ENCODE results near the gene C9.
A peak's percentile ranks its signal among the peaks of the same experiment; 100 is the strongest.
"Not testable (repeated sequence)": the region's sequence is repeated elsewhere in the genome, so short reads cannot be mapped to it uniquely, and the experiment has no call there.

The C9 gene

DNA sequence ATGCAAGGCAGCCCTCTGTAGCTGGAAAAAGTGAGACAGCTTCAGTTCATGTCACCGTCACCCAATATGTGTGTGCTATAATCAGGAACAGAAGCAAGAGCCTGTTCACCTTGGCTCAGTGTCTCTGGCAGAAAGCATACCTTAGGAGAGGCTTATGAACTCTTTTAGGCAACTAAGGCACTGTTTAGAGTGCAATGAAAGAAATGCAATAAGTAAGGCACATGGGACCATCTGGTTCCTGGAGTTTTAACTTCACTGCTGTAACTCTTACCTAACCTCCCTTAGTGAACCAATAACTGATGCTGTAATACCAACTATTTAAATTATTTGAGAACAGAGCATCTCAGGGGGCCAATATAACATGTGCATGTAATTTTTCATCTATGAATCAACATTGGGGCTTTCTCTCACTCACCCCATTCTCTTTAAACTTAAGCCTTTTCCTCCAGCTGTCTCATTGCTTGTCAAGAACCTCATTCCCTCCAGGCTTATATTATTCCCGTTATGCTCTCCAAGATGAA, 32.4 kb downstream of the C9 start:
- no peak for DNase-seq (ENCODE audit: low read depth in 1 of 2, low spot score in 1 of 2)

DNA sequence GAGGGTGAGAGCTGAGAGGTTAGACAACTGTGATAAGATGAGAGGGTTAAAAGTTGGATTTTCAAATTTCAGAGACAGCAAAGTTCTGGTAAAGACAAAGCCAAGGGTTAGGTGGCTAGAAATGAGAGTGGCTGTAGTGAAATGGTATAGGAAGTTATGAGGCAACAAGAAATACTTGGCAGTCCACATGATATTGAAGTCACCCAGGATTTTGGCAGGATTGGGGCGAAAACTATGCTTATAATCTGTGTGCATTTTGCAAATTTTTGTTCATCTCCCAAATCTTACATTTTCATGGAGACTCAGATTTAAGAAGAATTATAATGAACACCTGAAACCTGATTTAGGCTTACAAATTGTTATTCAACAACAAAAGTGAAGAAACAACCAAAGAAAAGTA, 35.6 kb downstream of the C9 start:
- DNase-seq (ENCODE audit: low read depth in 1 of 2, low spot score in 1 of 2), result no peak

DNA sequence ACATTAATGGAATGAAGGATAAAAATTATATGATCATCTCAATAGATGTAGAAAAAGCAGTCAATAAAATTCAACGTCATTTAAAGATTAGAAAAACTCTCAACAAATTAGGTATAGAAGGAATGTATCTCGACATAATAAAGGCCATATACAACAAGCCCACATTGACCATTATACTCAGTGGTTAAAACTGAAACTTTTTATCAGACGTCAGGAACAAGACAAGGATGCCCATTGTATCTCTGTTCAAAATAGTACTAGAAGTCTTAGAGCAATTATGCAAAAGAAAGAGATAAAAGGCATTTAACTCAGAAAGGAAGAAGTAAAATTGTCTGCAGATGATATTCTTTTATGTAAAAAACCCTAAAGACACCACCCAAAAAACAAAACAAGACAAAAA, 40.8 kb downstream of the C9 start:
- DNase-seq (ENCODE audit: low read depth in 1 of 2, low spot score in 1 of 2), result no peak

DNA sequence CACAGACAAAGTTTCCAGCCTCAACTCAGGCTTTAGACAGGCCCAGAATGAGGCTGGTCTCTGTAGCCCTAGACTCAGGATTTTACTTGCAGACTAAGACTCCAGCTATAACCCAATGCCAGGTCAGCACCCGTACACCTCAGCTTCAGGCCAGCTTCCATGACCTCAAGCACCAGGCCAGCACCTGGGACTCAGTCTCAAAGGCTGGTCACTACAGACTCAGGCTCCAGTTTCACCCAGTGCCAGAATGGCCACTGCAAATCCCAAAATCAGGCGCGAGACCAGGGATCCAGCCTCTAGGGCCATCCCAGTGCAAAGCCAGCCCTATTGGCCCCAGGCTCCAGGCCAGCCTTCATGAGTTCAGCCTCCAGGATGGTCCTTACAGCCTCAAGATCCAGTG, 44.9 kb downstream of the C9 start:
- DNase-seq (ENCODE audit: low read depth in 1 of 2, low spot score in 1 of 2), result no peak

DNA sequence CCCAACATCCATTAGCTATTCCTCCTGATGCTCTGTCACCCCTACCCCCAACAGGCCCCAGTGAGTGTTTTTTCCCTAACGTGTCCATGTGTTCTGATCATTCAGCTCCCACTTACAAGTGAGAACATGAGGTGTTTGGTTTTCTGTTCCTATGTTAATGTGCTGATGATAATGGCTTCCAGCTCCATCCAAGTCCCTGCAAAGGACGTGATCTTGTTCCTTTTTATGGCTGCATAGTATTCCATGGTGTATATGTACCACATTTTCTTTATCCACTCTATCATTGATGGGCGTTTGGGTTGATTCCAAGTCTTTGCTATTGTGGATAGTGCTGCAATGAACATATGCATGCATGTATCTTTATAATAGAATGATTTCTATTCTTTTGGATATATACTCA, 47.8 kb downstream of the C9 start:
- DNase-seq (ENCODE audit: low read depth in 1 of 2, low spot score in 1 of 2), result not testable (repeated sequence)

DNA sequence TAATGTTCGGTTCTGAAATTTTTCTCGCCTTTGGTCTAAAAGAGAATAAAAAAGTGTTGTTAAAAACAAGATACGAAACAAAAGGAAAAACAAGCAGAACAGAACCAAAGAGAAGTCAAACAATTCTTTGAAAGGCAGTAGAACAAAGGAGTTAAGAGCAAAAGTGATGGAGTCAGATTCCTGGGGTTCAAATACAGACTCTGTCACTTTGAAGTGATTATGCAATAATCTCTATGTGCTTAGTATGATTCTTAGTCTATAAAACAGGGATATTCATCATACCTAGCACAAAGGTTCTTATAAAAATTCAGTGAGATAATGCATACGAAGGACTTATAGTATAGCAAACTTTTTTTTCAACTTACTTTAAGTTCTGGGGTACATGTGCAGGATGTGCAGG, 48.3 kb downstream of the C9 start:
- no peak for DNase-seq (ENCODE audit: low read depth in 1 of 2, low spot score in 1 of 2)

DNA sequence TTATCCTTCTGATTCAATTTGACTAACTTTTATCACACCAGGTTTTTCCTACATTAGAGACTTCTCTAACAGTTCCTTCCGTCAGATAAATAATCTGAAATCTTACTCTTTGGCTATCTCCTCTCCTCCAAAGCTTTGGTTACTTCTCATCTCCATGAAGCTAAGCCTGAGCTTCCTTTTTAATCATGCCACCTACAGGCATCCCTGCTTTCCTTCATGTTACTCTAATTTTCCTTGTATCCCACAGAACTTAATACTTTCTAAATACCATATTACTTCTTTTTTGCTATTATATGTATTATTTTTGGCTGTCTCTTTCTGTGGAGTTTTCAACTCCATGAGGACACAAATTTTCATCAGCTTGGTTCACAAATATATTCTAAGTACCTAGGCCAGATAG, 49.7 kb downstream of the C9 start:
- DNase-seq (ENCODE audit: low read depth in 1 of 2, low spot score in 1 of 2), result no peak

DNA sequence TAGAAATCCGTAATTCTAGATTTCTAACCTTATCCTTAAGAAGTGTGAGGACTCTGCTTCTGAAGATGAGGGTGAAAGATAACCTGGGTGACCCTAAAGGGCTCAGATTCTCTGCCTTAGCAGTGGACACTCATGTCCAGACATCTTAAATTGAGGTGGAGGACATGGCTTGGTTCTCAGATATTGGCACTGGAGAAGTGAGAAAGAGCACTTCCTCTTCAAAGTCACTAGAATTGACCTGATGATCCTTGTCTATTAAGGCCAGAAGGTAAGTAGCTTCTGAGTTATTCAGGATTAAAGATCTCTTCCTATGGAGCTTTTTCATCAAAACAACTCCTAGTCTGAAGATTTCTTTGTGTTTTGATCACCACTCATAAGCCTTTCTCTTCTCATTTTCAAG, 54.8 kb downstream of the C9 start:
- DNase-seq (ENCODE audit: low read depth in 1 of 2, low spot score in 1 of 2), result no peak

DNA sequence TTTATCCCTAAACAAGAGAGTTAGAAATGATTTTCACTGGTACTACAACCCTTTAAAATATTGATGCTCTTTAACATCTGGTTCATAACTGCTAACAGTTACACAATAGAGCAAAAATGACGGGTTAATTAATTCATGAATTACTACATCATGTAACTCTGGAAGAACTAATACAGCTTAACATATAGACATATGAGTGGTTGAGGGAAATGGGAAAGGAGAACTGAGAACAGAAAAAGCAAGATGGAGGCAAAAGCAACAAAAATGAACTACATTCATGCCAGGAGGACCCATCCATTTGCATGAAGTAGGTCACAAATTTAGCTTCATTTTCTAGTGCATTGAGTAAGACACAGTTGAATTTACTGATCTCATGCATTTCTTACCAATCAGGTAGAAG, 61.8 kb downstream of the C9 start:
- DNase-seq (ENCODE audit: low read depth in 1 of 2, low spot score in 1 of 2), result no peak

DNA sequence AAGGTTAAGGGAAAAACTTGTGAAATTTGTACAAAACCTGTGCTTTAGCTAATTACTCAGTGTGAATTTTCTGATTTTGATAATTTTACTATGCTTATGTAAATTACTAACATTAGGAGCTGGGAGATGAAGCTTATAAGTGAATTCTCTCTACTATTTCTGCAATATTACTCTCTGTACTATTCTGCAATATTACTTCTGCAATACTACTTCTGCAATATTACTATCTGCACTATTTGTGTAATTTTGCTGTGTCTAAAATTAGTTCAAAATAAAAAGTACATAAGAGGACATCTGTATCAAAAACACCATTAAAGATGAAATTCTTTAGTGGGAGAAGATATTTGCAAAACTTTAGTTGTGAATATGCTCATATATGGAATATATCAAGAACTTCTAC, 62.9 kb downstream of the C9 start:
- DNase-seq (ENCODE audit: low read depth in 1 of 2, low spot score in 1 of 2), result no peak

DNA sequence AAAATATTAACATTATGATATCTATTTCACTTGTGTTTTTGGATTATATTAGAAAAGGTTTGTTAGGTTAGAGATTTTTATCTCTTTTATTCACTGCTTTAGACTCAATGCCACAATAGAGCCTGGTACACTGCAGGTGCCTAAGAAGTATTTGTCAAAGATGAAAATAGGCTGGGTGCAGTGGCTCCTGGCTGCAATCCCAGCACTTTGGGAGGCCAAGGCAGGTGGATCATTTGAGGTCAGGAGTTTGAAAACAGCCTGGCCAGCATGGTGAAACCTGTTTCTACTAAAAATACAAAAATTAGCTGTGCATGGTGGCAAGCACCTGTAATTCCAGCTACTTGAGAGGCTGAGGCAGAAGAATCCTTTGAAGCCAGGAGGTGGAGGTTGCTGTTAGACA, 64.3 kb downstream of the C9 start:
- DNase-seq (ENCODE audit: low read depth in 1 of 2, low spot score in 1 of 2), result no peak

DNA sequence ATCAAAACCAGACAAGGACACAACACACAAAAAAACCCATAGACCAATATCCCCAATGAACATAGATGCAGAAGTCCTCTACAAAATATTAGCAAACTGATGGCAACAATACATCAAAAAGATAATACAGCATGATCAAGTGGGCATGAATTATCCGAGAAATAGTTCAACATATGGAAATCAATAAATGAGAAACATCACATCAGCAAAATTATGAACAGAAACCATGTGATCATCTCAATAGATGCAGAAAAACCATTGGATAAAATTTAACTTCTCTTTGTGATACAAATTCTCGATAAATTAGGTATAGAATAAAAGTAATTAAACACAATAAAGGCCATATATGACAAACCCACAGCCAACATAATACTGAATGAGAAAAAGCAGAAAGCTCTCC, 69.6 kb downstream of the C9 start:
- DNase-seq (ENCODE audit: low read depth in 1 of 2, low spot score in 1 of 2), result no peak

DNA sequence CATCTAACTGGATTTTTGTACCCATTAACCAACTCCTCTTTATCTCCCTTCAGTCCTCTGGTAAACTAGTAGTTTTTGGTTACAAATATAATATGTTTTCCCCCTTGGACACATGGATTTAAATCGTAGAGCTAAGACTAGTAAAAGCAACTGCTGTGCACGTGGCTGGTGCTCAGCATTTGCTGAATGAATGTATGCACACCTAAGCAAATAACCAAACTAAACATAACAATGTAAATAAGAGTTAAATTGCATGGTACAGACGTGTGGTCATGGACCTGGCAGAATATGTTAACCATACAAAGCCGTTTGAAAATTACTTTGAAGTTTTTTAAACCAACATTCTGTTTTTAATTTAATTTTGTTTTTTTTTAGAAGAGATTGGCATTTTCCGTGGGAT, 79.7 kb downstream of the C9 start:
- no peak for DNase-seq (ENCODE audit: low read depth in 1 of 2, low spot score in 1 of 2)

DNA sequence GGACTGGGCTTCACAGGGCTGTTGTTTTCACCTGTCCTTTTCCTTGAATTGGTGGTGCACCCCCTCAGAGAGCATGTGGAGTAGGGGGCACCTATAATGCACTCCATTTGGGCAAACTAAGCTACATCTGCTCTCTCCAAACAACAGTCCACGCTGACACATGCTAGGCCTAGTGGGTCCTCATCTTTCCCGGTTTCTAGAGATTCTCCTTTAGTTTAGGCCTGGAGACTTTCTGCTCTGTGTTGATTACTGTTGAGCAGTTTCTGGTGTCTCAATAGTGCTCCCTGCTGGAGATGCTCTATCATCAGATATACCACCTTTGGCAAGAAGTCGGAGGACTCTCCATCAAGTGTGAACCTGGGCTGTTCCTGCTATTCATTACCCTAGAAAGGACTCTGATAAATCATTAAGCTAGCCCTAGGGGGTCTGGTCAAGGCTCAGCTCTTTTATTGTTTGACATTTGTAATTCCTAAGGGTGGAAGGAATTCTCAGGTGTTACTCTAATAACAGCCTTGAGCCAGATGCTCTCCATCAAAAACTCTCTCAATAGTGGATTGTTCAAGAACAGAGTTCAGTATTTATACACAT, 81.0 kb downstream of the C9 start:
- peak; percentile 8 to 72 for DNase-seq (ENCODE audit: low read depth in 1 of 2, low spot score in 1 of 2)

DNA sequence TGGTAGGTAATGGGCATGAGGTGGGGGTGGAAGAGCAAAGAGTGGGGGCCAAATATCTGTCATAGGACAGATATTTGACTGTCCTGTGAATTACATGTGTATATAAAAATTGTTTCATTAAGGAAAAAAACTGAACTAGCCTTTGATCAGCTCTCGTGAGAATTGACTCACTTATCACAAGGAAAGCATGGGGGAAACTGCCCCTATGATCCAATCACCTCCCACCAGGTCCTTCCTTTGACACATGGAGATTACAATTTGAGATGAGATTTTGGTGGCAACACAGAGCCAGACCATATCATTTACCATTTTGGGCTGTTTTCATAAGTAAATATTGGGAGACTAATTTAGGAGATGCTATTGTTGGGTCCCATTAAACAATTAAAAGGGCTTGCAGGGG, 81.7 kb downstream of the C9 start:
- DNase-seq (ENCODE audit: low read depth in 1 of 2, low spot score in 1 of 2), result no peak

DNA sequence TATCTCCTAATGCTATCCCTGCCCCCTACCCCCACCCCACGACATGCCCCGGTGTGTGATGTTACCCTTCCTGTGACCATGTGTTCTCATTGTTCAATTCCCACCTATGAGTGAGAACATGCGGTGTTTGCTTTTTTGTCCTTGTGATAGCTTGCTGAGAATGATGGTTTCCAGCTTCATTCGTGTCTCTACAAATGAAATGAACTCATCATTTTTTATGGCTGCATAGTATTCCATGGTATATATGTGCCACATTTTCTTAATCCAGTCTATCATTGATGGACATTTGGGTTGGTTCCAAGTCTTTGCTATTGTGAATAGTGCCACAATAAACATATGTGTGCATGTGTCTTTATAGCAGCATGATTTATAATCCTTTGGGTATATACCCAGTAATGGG, 88.4 kb downstream of the C9 start:
- not testable (repeated sequence) for DNase-seq (ENCODE audit: low read depth in 1 of 2, low spot score in 1 of 2)

DNA sequence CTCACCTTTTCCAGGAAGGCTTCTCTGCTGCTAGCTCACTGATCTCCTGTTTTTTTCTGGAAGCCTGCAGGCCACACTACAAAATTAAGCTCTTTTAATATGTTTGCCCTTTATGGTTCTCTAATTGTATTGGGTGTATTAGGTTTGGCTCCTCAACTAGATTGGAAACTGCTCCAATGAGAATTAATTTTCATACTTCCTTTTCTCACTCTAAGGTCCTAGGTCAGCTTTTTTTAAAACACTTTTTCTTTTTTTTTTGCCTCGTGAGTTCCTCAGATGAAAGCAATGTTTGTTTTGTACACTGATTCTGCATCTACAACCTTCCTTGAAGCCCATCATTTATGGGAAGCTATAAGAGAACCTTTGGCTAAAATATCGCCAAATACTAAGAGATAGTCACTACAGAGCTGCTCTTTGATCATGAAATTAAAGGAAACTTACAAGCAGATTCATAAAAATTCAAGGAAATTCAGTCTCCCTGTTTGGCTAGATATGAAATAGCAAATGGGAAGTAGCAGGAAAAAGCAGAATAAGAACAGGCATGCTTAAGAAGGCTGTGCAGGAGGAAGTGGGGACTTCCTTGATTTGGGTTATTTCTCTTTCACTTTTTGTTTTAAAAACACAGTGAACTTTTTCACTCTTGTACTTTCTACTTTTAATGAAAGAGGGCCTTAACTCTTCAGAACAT, 89.8 kb downstream of the C9 start:
- no peak for DNase-seq (ENCODE audit: low read depth in 1 of 2, low spot score in 1 of 2)

DNA sequence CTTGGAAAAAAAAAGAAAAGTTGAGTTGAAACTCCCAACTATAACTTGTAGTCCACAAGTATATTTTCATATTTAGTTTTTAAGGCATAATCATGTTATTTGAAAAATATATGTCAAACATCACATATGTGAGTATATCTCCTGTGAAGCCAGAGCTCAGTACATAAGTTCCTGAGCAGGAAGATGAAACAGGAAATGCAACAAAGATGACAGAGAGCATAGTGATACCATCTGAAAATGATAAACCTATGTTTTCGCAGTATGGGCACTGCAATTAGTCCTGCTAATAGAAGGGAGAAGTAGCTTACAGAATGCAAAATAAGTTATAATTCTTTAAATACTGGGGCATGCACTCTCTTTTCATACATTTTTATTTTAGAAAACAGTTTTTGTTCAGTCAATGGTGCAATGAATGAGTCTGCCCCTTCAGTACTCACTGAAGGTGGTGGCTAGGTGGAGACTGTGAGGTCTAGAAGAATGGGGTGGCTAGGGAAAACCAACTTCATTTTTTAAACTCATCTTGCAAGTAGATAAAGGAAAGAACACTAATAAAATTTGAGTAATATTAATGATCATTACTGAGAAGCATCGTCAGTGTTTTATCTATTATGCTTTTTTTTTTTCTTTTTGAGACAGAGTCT, 90.9 kb downstream of the C9 start:
- DNase-seq (ENCODE audit: low read depth in 1 of 2, low spot score in 1 of 2), result no peak

DNA sequence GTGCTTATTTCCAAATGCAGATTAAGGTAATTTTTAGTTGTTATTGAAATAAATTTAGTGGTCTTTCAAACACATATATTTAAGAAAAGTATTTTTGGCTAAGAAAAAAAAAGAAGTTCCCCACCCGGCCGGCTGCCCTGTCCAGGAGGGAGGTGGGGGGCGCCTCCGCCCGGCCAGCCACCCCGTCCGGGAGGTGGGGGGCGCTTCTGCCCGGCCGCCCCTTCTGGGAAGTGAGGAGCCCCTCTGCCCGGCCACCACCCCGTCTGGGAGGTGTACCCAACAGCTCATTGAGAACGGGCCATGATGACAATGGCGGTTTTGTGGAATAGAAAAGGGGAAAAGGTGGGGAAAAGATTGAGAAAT, 91.4 kb downstream of the C9 start:
- DNase-seq (ENCODE audit: low read depth in 1 of 2, low spot score in 1 of 2), result not testable (repeated sequence)

DNA sequence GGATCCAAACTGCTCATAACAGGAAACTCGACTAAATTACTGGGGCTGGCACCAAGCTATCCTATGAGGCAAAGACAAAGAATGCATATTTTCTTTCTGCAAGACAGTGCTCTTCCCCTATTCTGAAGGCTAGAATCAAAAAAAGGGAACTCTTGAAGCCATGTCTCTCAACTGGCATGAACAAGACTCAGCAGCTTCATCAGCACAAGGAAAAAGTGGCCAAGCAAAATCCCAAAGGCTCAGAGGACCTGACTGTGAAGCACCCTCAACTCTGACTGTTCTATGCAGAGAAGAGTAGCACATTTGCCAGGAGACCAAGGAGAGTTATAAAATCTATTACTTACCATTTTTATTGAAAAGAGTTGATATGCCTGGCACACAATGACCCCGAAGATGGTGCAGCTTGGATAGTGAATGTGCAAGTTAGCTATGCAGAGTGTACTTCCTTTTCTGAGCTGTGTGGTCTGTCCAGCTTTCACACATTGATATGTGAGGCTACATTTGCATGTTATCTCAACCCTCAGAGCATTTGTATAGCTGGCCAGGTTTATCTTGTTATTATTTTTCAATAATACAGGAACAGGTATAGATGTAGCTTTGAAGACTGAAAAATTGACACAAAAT, 94.0 kb downstream of the C9 start:
- no peak for DNase-seq (ENCODE audit: low read depth in 1 of 2, low spot score in 1 of 2)

DNA sequence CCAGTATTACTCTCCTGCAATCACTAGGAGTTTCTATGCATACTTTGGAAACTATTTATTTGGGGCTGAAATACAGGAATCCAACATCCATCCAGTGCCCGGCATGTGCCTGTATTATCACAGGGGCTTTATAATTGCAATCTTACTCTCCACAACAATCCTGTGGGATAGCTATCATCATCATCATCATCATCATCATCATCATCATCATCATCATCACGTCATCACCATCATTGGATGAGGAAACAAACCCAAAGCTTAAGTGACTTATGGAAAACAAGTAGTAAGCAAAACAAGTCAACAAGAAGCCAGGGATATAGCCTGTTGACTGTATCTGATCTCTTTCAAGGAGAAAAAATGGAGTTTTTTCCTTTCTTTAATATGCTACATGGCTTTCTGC, 97.1 kb downstream of the C9 start:
- DNase-seq (ENCODE audit: low read depth in 1 of 2, low spot score in 1 of 2), result no peak

DNA sequence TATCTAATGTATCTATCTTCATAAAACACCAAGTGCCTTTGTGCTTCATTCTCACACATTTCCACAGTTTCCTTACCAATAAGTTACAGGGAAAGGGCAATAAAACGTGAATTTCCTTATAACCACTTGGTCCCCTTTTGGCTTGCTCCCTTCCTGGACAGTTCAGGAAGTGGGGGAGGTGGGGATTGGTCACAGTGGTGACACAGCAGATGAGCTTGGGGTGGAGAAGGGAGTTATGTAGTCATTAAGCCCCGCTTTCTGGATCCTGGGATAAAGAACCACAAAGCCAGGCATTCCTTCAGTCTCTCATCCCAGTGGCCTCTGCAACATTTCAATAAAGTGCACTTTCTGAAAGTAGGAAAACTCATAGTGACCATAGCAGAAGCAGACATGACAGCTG, 97.9 kb downstream of the C9 start:
- no peak for DNase-seq (ENCODE audit: low read depth in 1 of 2, low spot score in 1 of 2)

All from activated CD4-positive, alpha-beta T cell treated with anti-CD3 and anti-CD28 coated beads, Interleukin-2, amount 50 U/mL, for 24 hours (primary cell).